NCI-H128 (cell line): ENCODE data around the gene NTM.

Experiments
- DNase-seq: peaks from one replicate; lab custom pipeline; 2025; ENCODE audit not compliant: unreplicated experiment; lab: John Stamatoyannopoulos, UW

Gene NTM

GRCh38 chr11:131632971-131633370, 262.6 kb downstream of the NTM start:
- no peak for DNase-seq

GRCh38 chr11:131633921-131634715, 263.7 kb downstream of the NTM start:
- DNase-seq: no peak

DNA sequence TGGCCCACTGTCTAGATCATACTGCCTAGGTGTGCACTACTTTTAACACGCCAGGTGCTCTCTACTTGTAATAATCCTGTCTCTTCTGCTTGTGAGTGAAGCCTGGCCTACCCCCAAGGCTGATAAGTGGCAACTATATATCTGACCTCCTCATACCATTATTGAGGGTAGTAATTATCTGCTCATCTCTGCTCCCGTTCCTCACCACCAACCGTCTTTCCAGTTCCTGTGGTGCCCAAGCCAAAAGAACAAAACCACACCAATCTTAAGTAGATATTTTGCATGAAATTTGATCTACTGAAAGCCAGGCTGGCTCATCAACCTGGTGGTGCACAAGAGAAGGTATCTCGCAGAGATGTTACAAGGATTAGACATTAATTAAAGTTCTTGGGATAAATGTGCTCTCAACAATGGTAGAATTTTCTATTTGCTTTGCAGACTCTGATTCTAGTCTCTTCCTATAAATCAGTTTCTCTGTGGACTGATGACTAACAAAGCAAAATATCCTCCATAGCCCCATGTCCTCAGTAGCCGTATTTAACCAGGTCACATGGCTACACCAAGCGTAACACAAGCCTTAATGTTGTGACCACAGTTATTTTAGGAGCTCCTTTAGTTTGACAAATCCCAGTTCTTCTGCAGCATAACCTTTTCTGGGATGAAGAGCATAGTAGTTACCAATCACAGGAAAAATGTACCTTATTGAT, 267.2 kb downstream of the NTM start:
- no peak for DNase-seq

DNA sequence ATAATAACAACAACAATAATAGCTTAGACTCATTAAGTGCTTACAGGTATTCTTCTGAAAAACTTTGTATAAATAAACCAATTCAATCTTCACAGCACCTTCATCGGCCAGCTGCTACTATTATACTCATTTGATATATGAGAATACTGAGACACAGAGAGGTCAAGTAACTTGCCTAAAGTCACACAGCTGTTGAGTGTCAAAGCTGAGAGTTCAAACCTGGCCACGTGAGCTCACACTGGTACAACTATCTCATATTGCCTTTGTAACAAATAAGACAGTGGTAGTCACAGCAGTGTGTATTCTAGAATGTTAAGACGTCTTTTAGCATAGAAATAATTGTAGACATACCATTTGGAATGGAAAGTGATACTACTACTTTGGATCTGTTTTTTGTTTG, 268.5 kb downstream of the NTM start:
- DNase-seq: no peak

- DNase-seq: no peak
Measured at GRCh38 chr11:131640320-131640719, 269.9 kb downstream of the NTM start.

- no peak for DNase-seq
Measured at GRCh38 chr11:131642756-131643531, 272.5 kb downstream of the NTM start.

DNA sequence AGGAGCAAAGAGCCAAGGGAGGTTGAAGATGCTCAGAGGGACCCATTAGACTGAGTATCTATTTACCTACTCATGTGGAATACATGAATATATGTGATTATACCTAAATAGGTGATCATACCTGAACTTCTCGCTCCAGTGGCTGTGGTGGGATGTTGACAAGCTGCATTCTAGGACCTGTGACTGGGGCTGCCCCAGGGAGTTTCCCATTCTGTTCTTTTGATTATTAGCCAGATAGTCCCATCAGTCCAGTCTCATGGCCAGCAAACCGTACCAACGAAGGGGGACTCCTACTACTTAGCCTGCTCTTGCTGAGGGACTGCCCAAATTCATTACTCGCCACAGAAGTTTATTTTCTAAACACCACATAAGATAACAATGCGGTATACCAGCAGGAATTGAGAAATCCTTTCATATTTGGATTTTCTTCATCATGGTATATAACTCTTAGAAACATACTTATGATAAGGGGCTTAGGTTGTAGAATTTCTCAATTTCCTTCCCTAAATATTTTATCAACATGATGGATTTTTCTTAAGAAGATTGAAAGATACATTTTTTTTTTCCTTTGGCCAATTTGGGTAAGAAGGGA, 273.9 kb downstream of the NTM start:
- DNase-seq: no peak

- no peak for DNase-seq
Measured at GRCh38 chr11:131645237-131645636, 274.8 kb downstream of the NTM start.

GRCh38 chr11:131649856-131650255, 279.4 kb downstream of the NTM start:
- DNase-seq: no peak

- DNase-seq: no peak
Measured at GRCh38 chr11:131652231-131652630, 281.8 kb downstream of the NTM start.

DNA sequence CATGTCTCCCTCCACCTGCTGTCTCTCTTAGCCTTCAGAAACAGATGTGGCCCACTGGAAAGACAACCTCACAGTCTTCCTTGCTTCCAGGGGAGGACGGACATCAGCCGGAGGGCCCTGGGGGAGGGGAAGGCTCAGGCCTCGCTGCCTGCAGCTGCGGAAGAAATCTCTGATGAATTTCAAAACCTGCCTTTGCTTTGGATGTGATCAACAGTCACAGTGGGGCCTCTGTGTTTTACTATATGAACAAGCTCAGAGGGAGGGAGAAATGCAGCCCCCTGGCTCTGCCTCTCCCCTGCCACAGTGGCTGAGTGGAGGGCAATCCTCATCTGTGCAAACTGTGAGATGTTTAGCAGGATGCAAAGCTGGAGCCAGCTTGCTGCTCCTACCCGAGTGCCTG, 282.8 kb downstream of the NTM start:
- no peak for DNase-seq

GRCh38 chr11:131654849-131655248, 284.4 kb downstream of the NTM start:
- DNase-seq: no peak

GRCh38 chr11:131656179-131656838, 285.9 kb downstream of the NTM start:
- no peak for DNase-seq

DNA sequence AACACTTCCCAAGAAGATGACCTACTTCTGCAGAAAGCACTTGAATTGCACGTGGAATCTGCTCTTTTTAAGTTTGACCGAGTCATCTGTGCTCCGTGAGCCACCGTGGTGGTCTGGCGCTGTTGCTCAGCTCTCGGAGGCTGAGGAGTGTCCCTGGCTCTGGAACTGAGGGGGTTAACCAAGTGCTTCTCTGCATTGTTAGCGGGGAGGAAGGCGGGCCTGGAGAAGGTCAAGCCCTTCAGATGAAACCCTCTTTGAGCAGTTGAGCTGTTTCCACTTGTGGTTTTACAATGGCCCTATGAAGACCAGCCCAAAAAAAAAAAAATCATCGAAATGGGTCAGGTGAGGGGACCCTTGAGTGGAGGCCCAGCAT, 286.4 kb downstream of the NTM start:
- no peak for DNase-seq

- DNase-seq: no peak
Measured at GRCh38 chr11:131658414-131658813, 288.0 kb downstream of the NTM start.

- no peak for DNase-seq
Measured at GRCh38 chr11:131658952-131659351, 288.5 kb downstream of the NTM start.

- DNase-seq: no peak
Measured at GRCh38 chr11:131659931-131660330, 289.5 kb downstream of the NTM start.

DNA sequence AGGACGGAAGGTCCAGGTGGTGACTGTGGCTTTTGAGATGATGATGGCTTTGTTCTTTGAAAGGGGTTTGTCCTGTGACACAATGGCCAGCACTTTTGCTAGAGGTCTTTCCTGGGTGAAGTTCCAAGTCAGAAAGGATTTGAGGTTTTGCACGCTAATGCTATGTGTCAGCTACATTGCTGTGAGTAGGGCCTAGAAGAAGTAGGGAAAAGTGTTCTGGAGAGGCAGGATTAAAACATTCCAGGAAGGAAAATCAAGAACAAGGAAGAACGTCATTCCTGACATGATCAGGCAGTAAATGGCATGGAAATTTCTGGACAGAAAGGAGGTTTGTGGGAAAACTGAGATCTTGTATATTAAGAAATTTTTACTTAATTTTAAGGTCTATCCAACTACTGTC, 290.7 kb downstream of the NTM start:
- DNase-seq: no peak

DNA sequence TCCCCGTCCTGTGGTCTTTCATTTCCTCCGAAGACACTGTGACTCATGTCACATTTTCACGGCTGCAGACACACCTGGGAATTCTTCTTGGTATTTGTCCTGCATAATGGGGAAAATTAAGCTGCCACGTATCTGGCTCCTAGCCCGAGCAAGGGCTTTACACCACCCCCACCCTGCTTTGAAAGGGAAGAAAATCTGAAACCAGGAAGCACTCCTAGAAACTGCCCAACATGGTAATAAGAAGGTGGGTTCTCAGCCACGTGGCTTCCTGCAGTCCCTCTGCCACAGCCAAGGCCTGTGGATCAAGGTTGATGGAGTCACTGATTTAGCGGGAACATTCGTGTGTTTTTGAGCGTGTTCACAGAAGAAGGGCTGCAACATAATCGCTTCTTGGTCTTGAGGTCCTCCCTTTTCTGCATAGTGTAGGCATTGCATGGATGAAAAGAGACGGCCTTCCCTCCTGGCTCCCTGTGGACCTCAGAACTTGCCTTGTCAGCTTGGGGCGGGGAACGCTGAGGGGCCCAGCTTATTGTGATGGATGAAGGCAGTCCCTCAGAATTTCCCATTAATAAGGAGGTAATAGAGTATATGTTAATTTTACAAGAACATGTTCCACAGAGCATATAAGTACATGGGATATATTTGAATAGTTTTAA, 292.0 kb downstream of the NTM start:
- no peak for DNase-seq

- no peak for DNase-seq
Measured at GRCh38 chr11:131662993-131663392, 292.6 kb downstream of the NTM start.
